GM10266 (cell line): Measurements from ENCODE around the gene RCOR3.
"Not testable (repeated sequence)": the region's sequence is repeated elsewhere in the genome, so short reads cannot be mapped to it uniquely, and the experiment has no call there.

Source experiments
- DNase-seq: peaks from one replicate; pipeline ENCODE4 v3.0.0; 2012; ENCODE audit errors: extremely low spot score
- CTCF ChIP-seq: IDR thresholded peaks from 2 replicates; pipeline ENCODE4 v1.5.1; 2012; ENCODE audit warnings: mild to moderate bottlenecking, low read depth; ENCODE audit not compliant: control insufficient read depth, insufficient read depth; ENCODE audit errors: missing control alignments

The RCOR3 gene

GRCh38 chr1:211257826-211258225 lies 1.3 kb upstream of the RCOR3 start:
- no peak for TF ChIP-seq CTCF
- DNase-seq, result no peak

- peak; percentile 69 for DNase-seq
- peak; percentile 21 for TF ChIP-seq CTCF
Observed at GRCh38 chr1:211258310-211258755, 833 bp upstream of the RCOR3 start.

- TF ChIP-seq CTCF, result no peak
- peak; percentile 65 for DNase-seq
Observed at GRCh38 chr1:211259638-211260126, 516 bp downstream of the RCOR3 start.

GRCh38 chr1:211260141-211261107 lies 1.3 kb downstream of the RCOR3 start:
- peak; percentile 79 for DNase-seq
- no peak for TF ChIP-seq CTCF

GRCh38 chr1:211261229-211261628 lies 2.1 kb downstream of the RCOR3 start:
- TF ChIP-seq CTCF, result no peak
- no peak for DNase-seq

GRCh38 chr1:211263022-211263421 lies 3.9 kb downstream of the RCOR3 start:
- not testable (repeated sequence) for DNase-seq

GRCh38 chr1:211267204-211267857 lies 8.2 kb downstream of the RCOR3 start:
- no peak for TF ChIP-seq CTCF
- no peak for DNase-seq
